ENCODE results near the gene GNAT3. TPM values are rescaled to one million over a fixed set of nuclear protein-coding genes. Genes with fewer than 3 reads are reported as not detected.

The GNAT3 gene
- total RNA-seq, 1 donor from 2014 or later: not detected

GRCh38 chr7:80510021-80510420 is 1.8 kb downstream of the GNAT3 start:
- TF ChIP-seq, protein P1, sequence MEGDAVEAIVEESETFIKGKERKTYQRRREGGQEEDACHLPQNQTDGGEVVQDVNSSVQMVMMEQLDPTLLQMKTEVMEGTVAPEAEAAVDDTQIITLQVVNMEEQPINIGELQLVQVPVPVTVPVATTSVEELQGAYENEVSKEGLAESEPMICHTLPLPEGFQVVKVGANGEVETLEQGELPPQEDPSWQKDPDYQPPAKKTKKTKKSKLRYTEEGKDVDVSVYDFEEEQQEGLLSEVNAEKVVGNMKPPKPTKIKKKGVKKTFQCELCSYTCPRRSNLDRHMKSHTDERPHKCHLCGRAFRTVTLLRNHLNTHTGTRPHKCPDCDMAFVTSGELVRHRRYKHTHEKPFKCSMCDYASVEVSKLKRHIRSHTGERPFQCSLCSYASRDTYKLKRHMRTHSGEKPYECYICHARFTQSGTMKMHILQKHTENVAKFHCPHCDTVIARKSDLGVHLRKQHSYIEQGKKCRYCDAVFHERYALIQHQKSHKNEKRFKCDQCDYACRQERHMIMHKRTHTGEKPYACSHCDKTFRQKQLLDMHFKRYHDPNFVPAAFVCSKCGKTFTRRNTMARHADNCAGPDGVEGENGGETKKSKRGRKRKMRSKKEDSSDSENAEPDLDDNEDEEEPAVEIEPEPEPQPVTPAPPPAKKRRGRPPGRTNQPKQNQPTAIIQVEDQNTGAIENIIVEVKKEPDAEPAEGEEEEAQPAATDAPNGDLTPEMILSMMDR (IDR thresholded peaks at IDR 0.05): no peak
- no peak for DNase-seq (ENCODE audit: low spot score)
- Mint-ChIP-seq H3K36me3 (ENCODE audit: low read depth) (no peaks in the 10 kb centered on the region), H3K4me1 (ENCODE audit: low read depth) (peaks cover 8% of the 10 kb centered on the region), H3K27me3 (ENCODE audit: low read depth) (no peaks in the 10 kb centered on the region), H3K27ac (ENCODE audit: unreplicated experiment) (no peak overlapping the region), H3K4me3 (ENCODE audit: unreplicated experiment) (no peak overlapping the region), H3K9me3 (ENCODE audit: low read depth) (no peaks in the 10 kb centered on the region)

DNA sequence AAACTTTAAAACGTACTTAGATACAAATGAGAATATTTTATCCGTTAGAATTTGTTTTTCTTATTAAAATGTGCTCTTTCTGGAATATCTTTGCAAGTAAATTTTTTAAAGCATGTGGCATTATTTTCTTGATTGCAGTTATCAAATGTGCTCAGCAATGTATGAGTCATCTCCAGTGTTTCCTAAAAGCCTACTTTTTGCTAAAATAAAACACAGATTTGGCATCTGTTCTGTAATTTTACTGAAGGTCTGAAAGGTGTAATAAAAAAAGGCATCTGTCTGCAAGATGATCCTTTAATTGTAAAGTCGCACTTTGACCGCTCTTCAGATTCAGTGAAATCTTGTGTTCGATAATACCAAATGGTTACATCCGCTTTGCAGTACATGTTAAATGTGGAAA is 3.4 kb downstream of the GNAT3 start:
- DNase-seq (ENCODE audit: low spot score): no peak
- Mint-ChIP-seq H3K4me3 (ENCODE audit: unreplicated experiment) (no peak overlapping the region), H3K4me1 (ENCODE audit: low read depth) (peaks cover 8% of the 10 kb centered on the region), H3K9me3 (ENCODE audit: low read depth) (no peaks in the 10 kb centered on the region), H3K27ac (ENCODE audit: unreplicated experiment) (no peak overlapping the region), H3K27me3 (ENCODE audit: low read depth) (no peaks in the 10 kb centered on the region), H3K36me3 (ENCODE audit: low read depth) (no peaks in the 10 kb centered on the region)
- TF ChIP-seq, protein P1 (IDR thresholded peaks at IDR 0.05): no peak

- no peaks in the 10 kb centered on the region for H3K36me3 Mint-ChIP-seq (ENCODE audit: low read depth)
- H3K9me3 Mint-ChIP-seq (ENCODE audit: low read depth): no peaks in the 10 kb centered on the region
- no peak for DNase-seq (ENCODE audit: low spot score)
- no peak overlapping the region for H3K4me3 Mint-ChIP-seq (ENCODE audit: unreplicated experiment)
- peaks cover 8% of the 10 kb centered on the region for H3K4me1 Mint-ChIP-seq (ENCODE audit: low read depth)
- H3K27ac Mint-ChIP-seq (ENCODE audit: unreplicated experiment): no peak overlapping the region
- H3K27me3 Mint-ChIP-seq (ENCODE audit: low read depth): no peaks in the 10 kb centered on the region
- TF ChIP-seq, protein P1 (IDR thresholded peaks at IDR 0.05): no peak
Measured at GRCh38 chr7:80505900-80506500, 5.9 kb downstream of the GNAT3 start.

- H3K4me1 Mint-ChIP-seq (ENCODE audit: low read depth): peaks cover 43% of the 10 kb centered on the region
- peaks cover 3% of the 10 kb centered on the region for H3K9me3 Mint-ChIP-seq (ENCODE audit: low read depth)
- H3K4me3 Mint-ChIP-seq (ENCODE audit: unreplicated experiment): no peak overlapping the region
- H3K27me3 Mint-ChIP-seq (ENCODE audit: low read depth): no peaks in the 10 kb centered on the region
- H3K27ac Mint-ChIP-seq (ENCODE audit: unreplicated experiment): peak overlapping the region; percentile 95
- DNase-seq (ENCODE audit: low spot score): no peak
- H3K36me3 Mint-ChIP-seq (ENCODE audit: low read depth): no peaks in the 10 kb centered on the region
- TF ChIP-seq, protein P1 (IDR thresholded peaks at IDR 0.05): no peak
Measured at GRCh38 chr7:80500325-80500724, 11.5 kb downstream of the GNAT3 start.

GRCh38 chr7:80499350-80499953 is 12.4 kb downstream of the GNAT3 start:
- Mint-ChIP-seq H3K27me3 (ENCODE audit: low read depth) (no peaks in the 10 kb centered on the region), H3K36me3 (ENCODE audit: low read depth) (no peaks in the 10 kb centered on the region), H3K9me3 (ENCODE audit: low read depth) (peaks cover 3% of the 10 kb centered on the region), H3K4me3 (ENCODE audit: unreplicated experiment) (peak overlapping the region; percentile 0), H3K27ac (ENCODE audit: unreplicated experiment) (peak overlapping the region; percentile 95), H3K4me1 (ENCODE audit: low read depth) (peaks cover 50% of the 10 kb centered on the region)
- TF ChIP-seq, protein P1 (IDR thresholded peaks at IDR 0.05): no peak
- no peak for DNase-seq (ENCODE audit: low spot score)

Data from chondrocyte (in vitro differentiated cells).